ENCODE measurements around the gene B3GALT6. TPM values are rescaled to one million over a fixed set of nuclear protein-coding genes. Genes with fewer than 3 reads are reported as not detected.

The B3GALT6 gene
- total RNA-seq, 1 experiment from 2014 or later = 20.5 TPM

GRCh38 chr1:1231400-1232207 is 433 bp upstream of the B3GALT6 start, which contains the start of gene SDF4:
Gene SDF4 (minus strand): TSS chr1:1232001. CDS start chr1:1228772, 3,229 bp downstream.
- peak; percentile 95 for DNase-seq (ENCODE audit: low spot score)

GRCh38 chr1:1232796-1233566 is 944 bp downstream of the B3GALT6 start:
- no peak for DNase-seq (ENCODE audit: low spot score)

GRCh38 chr1:1233567-1233892 is 1.5 kb downstream of the B3GALT6 start:
- DNase-seq (ENCODE audit: low spot score) = no peak

GRCh38 chr1:1234180-1234808 is 2.3 kb downstream of the B3GALT6 start:
- DNase-seq (ENCODE audit: low spot score) = no peak

DNA sequence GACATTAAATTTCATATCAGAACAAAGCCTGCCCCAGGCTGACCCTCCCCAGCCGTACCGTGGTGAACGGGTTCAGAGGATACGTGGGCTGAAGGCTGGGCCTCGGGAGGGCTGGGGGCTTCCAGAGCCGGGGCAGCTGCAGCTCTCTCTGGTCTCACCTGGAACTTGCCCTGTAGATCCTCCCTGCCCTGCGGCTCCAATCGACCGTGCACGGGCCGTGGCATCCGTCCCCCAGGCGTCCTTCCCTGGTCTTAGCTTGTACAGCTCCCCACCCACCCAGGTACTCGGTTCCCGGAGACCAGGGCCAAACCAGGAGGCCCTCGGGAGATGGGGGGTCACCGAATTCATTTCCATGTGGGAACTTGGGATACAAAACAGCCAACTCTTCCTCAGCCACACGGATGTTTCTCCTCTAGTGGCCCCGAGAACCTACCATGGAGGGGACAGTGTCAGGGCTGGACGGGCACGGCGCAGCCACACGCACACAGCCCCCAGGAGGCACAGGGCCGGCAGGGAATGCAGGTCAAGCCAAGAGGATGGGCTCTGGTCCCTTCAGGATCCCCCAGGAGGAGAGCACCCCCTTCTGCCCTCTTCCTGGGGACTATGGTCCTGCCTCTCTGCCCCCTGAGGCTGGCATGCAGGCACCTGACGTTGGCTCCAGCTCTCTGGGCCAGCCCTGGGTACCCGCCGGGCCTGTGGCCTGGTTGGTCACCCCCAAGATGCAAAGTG is 3.1 kb downstream of the B3GALT6 start:
- no peak for DNase-seq (ENCODE audit: low spot score)

DNA sequence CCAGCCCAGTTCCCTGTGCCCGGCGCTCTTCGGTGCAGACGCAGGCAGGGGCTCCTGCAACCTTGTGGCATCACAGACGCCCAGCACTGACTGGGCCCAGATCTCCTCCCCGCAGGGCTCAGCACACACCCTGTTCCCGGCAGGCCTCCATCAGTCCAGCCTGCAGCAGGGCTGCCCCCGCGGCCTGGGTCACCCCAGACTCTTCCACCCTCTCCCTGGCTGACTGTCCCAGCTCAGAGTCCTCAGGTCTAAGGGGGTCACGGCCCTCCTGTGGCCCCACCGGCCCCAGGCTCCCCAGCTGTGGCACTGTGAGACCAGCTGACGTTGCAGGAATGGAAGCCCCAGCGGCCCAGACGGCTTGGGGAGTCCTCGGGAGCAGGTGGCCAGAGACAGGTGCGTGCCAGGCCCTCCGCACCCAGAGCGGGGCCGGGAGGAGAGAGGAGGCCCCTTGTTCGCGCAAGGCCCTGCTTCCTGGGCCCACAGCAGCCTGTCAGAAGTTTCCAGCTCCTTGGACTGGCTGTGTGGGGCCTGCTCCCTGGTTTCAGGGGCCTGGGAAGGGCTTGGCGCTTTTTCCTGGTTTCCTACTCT is 4.2 kb downstream of the B3GALT6 start:
- no peak for DNase-seq (ENCODE audit: low spot score)

- no peak for DNase-seq (ENCODE audit: low spot score)
These were observed 5.2 kb downstream of the B3GALT6 start for GRCh38 chr1:1236945-1237873.

- no peak for DNase-seq (ENCODE audit: low spot score)
These were observed 6.1 kb downstream of the B3GALT6 start for GRCh38 chr1:1237874-1238701.

- no peak for DNase-seq (ENCODE audit: low spot score)
These were observed 6.7 kb downstream of the B3GALT6 start for GRCh38 chr1:1238702-1239178.

- DNase-seq (ENCODE audit: low spot score) = no peak
These were observed 7.2 kb downstream of the B3GALT6 start for GRCh38 chr1:1239227-1239613.

GRCh38 chr1:1239614-1240347 is 7.7 kb downstream of the B3GALT6 start:
- DNase-seq (ENCODE audit: low spot score) = no peak

DNA sequence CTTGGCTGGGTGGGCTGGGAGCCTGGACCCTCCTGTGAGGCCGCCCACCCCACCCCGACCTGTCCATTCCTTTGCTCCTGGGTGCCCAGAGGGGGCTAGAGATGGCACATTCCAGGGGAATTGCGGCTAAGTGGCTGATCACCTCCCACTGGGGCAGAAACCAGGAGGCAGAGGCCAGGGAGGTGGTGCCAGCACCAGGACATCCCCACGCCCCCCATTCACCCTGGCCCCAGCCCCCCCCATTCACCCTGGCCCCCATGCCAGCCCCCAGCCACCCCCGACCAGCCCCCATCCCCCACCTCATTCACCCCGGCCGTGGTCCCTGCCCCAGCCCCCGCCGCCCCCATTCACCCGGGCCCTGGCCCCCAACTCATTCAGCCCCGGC is 8.3 kb downstream of the B3GALT6 start:
- no peak for DNase-seq (ENCODE audit: low spot score)

DNA sequence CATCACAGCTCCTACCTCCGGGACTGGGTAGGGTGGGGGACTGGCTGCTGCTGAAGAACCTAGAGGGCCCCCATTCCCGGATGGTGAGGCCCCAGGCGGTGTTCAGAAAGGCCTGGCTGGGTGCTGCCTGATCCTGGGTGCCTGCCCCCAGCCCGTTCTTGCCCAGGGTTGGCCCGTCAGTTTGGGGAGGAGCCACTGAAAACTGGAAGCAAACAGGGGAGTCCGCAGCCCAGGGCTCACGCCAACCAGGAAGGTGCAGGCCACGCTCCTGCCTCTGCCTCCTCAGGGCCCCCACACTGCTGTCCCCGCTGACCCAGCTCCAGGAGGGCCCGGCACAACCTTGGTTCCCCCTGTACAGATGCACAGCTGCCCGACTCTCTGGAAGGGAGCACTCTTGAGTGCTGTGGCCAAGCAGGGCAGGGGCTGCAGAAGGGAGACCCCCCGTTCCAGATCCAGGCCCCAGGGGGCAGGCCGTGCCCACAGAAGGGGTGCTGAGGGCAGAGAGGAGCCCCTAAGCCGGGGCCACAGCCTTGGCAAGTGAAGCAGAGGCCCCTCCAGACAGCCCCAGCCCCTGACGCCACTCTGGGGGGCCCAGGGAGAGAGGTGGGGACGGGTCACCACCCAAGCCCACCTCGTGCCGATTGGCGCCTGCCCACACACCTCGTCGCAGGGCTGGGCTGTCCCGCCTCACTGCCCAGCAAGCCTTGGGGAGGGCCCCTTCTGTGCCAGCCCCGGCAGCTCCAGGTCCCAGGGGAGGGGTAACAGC is 9.0 kb downstream of the B3GALT6 start:
- DNase-seq (ENCODE audit: low spot score) = no peak

DNA sequence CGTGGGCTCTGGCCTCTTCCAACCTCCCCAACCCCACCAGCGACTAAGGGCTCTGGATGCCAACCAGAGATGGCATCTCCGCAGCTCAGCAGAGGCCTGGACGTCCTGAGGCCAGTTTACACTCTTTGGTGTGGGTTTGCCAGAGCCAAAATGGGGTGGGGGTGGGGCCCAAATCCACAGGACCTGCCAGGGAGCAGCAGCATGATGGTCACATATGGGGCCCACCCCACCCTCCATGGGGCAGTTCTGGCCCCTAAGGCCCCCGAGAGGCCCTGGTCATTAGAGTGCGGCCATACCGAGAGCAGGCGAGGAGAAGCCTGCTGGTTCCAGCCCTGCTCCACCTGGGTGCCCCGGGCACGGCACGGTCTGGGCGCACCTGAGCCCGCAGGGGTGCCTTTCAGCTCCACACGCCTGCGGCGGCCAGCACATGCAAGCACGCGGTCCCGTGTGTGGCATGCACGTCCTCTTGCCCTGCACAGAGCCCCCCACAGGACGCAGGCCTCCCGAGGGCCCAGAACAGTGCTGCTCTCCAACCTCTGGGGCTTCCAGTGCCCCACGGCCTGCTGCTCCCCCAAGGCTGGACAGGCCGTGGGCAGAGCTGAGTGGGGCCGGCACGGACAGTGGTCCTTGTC is 9.7 kb downstream of the B3GALT6 start:
- no peak for DNase-seq (ENCODE audit: low spot score)

DNA sequence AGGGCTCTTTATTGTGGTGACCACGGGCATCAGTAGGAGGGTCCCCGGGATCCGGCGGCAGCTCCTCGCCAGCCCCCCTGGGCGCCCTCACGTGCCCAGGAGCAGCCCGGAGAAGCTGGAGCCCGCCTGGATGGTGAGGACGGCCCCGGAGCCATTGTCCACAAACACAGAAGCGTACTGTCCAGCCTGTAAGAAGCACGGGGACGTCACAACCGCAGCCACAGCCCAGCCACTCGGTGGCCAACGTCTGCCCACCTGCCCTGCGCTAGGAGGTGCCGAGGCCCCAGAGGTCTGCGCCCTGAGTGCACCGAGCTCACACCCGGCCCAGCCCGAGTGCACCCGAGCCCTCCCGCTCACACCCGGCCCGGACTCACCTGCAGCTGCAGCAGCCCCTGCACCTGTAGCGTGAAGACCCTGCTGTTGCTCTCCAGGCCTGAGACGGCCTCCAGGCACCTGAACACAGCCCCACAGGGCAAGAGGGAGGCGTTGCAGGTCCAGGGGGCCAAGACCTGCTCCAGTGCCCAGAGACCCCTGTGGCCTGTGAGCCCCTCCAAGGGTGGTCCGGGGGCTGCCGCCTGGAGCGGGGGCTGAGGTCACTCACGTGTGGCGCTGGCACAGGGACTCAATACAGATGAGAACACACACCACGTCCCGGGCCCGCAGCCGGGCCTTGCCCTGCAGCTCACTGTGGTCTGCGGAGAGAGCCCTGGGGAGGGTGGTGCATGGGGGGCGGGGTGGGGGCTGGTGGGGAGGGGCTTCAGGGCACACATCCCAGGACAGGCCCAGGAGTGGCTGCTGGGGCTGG is 10.6 kb downstream of the B3GALT6 start:
- no peak for DNase-seq (ENCODE audit: low spot score)

DNA sequence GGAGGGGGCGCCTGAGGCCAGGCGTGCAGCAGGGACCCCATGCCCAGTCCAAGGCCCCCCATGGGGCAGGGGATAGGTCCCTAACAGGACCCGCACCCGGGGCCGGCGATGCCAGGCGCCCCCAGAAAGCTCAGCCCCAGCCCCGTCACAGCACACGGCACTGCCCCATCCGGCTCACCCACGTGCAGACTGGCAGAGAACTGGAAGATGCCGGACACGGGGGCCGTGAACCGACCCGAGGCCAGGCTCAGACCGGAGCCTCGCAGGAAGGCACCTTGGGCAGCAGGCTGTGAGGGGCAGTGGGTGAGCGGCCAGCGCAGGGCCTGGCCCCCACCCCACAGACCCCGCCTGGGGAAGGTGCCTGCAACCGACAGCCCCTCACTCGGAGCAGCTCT is 11.2 kb downstream of the B3GALT6 start:
- no peak for DNase-seq (ENCODE audit: low spot score)

DNA sequence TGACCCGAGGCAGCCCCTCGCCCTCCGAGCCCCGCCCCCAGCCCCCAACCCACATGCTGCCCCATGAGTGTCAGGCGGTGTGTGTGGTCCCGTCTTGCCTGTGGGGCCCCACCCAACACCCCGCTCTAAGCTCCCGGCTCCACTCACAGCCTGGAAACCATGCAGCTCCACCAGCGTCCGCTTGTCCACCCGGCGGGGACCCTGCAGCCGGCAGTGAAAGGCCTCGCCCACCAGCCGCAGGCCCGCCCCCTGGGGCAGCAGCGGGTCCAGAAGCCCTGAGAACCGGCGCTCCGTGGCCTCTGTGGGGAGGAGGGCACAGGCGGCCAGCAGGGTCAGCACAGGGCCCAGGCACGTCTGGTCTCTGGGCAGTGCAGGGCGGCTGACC is 11.8 kb downstream of the B3GALT6 start:
- DNase-seq (ENCODE audit: low spot score) = no peak
